HPDE6-E6E7 (cell line): ENCODE data around the gene TRIM4.

Source experiments
- DNase-seq: peaks from one replicate; pipeline ENCODE4 v3.0.0; 2011; ENCODE audit warnings: missing footprints; ENCODE audit errors: extremely low spot score

Gene TRIM4

DNA sequence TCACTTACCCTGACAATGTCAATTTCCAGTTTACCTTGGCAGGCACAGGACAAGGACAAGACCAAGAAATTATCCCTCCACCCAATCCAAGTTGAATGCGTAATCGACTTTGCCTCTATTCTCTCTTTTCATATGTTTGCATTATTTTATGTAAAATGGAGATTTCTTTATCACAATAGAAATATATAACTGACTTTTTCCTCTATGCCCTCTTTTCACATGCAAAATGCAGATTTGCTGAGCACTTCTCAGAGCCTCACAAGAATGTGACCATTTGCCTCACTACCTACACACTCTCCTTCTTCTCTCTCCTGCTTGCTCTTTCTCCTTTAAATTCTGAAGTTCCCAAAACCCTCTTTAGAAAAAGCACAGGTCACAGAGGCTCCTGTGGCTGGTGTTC, 76.4 kb downstream of the TRIM4 start:
- no peak for DNase-seq
